HEK293 (cell line): Measurements from ENCODE around the gene LRRC59.

ENCODE experiments used
- CTCF ChIA-PET: fragments of 350-600 bp; formaldehyde crosslinking; extraction: SDS; loops from one replicate; lab custom pipeline; 2021; ENCODE audit warnings: antibody characterized with exemption; lab: Yijun Ruan, JAX
- POLR2A ChIA-PET: fragments of 300-600 bp; formaldehyde crosslinking; extraction: SDS; loops from one replicate; lab custom pipeline; 2020; ENCODE audit warnings: antibody characterized with exemption, inconsistent platforms; lab: Yijun Ruan, JAX
- H3K27ac ChIP-seq: fragments of 200-500 bp; sonication (Bioruptor generic); 2 replicates; pipeline ENCODE4 v1.5.1; 2014; ENCODE audit warnings: low read depth, low read length, control low read depth, inconsistent platforms; ENCODE audit errors: extremely low read depth
- H3K36me3 ChIP-seq, 2 experiments: fragments of 200-500 bp in 1 of 2; sonication (Bioruptor generic) in 1 of 2; 1 replicate in 1 of 2; 2 replicates in 1 of 2; pipeline ENCODE4 v1.5.1; 2014 to 2017; ENCODE audit warnings: inconsistent platforms in 2 of 2, low read length in 2 of 2; ENCODE audit not compliant: control insufficient read depth in 2 of 2, insufficient read depth in 1 of 2
- H3K4me1 ChIP-seq: fragments of 200-500 bp; sonication (Bioruptor generic); 2 replicates; pipeline ENCODE4 v1.5.1; 2014; ENCODE audit warnings: mild to moderate bottlenecking, low read length, inconsistent platforms; ENCODE audit not compliant: control insufficient read depth, insufficient read depth
- H3K4me3 ChIP-seq: 2 replicates; pipeline ENCODE4 v1.5.1; 2011; ENCODE audit warnings: low read depth, mild to moderate bottlenecking, control low read depth, low read length, moderate library complexity
- H3K9me3 ChIP-seq: fragments of 200-500 bp; sonication (Bioruptor generic); 2 replicates; pipeline ENCODE4 v1.5.1; 2014; ENCODE audit warnings: low read depth, low read length, inconsistent platforms; ENCODE audit not compliant: control insufficient read depth, insufficient read depth
- KLF9 ChIP-seq: fragments of 450-650 bp; formaldehyde crosslinking; IDR thresholded peaks from 2 replicates; pipeline ENCODE4 v1.5.1; 2016; ENCODE audit warnings: missing biosample characterization, missing genetic modification characterization, low read depth
- MEIS1 ChIP-seq: sonication (generic); formaldehyde crosslinking; IDR thresholded peaks from 2 replicates; pipeline ENCODE4 v1.8.1; 2022; ENCODE audit warnings: missing genetic modification reagents, mild to moderate bottlenecking, borderline replicate concordance
- MZF1 ChIP-seq: fragments of 450-650 bp; formaldehyde crosslinking; IDR thresholded peaks from 2 replicates; pipeline ENCODE4 v1.5.1; 2017; ENCODE audit warnings: missing biosample characterization, missing genetic modification characterization, borderline replicate concordance
- SALL2 ChIP-seq: fragments of 450-650 bp; formaldehyde crosslinking; IDR thresholded peaks from 2 replicates; pipeline ENCODE4 v1.5.0; 2017; ENCODE audit warnings: missing biosample characterization, mild to moderate bottlenecking, missing genetic modification characterization, borderline replicate concordance
- SCRT1 ChIP-seq: fragments of 450-650 bp; formaldehyde crosslinking; IDR thresholded peaks from 2 replicates; pipeline ENCODE4 v1.5.1; 2016; ENCODE audit warnings: missing biosample characterization, missing genetic modification characterization, borderline replicate concordance
- SP3 ChIP-seq: fragments of 450-650 bp; formaldehyde crosslinking; IDR thresholded peaks from 2 replicates; pipeline ENCODE4 v1.5.1; 2016; ENCODE audit warnings: missing biosample characterization, missing genetic modification characterization
- ZNF132 ChIP-seq: fragments of 450-650 bp; formaldehyde crosslinking; IDR thresholded peaks from 2 replicates; pipeline ENCODE4 v1.5.1; 2017; ENCODE audit warnings: missing biosample characterization, missing genetic modification characterization, borderline replicate concordance
- ZNF302 ChIP-seq: fragments of 450-650 bp; formaldehyde crosslinking; IDR thresholded peaks from 2 replicates; pipeline ENCODE4 v1.5.1; 2016; ENCODE audit warnings: missing biosample characterization, missing genetic modification characterization, low read depth
- ZNF311 ChIP-seq: fragments of 450-650 bp; formaldehyde crosslinking; IDR thresholded peaks from 2 replicates; pipeline ENCODE4 v1.5.1; 2017; ENCODE audit warnings: missing biosample characterization, missing genetic modification characterization, borderline replicate concordance
- ZNF37A ChIP-seq: fragments of 450-650 bp; IDR thresholded peaks from 2 replicates; pipeline ENCODE4 v1.5.1; 2018; ENCODE audit warnings: missing biosample characterization, missing genetic modification characterization
- ZNF404 ChIP-seq: fragments of 450-650 bp; formaldehyde crosslinking; IDR thresholded peaks from 2 replicates; pipeline ENCODE4 v1.5.1; 2017; ENCODE audit warnings: missing biosample characterization, missing genetic modification characterization
- ZNF48 ChIP-seq: fragments of 450-650 bp; formaldehyde crosslinking; IDR thresholded peaks from 2 replicates; pipeline ENCODE4 v1.5.1; 2016; ENCODE audit warnings: missing biosample characterization, missing genetic modification characterization
- ZNF521 ChIP-seq: fragments of 450-650 bp; formaldehyde crosslinking; IDR thresholded peaks from 2 replicates; pipeline ENCODE4 v1.5.1; 2017; ENCODE audit warnings: missing biosample characterization, mild to moderate bottlenecking, missing genetic modification characterization
- ZNF629 ChIP-seq: fragments of 450-650 bp; formaldehyde crosslinking; IDR thresholded peaks from 2 replicates; pipeline ENCODE4 v1.5.1; 2017; ENCODE audit warnings: missing biosample characterization, missing genetic modification characterization
- ZNF768 ChIP-seq: fragments of 450-650 bp; formaldehyde crosslinking; IDR thresholded peaks from 2 replicates; pipeline ENCODE4 v1.5.1; 2018; ENCODE audit warnings: missing biosample characterization, mild to moderate bottlenecking, missing genetic modification characterization
- TF ChIP-seq, protein P1 (sequence below): fragments of 450-650 bp; formaldehyde crosslinking; IDR thresholded peaks from 2 replicates; pipeline ENCODE4 v1.5.1; 2016; ENCODE audit warnings: missing biosample characterization, missing genetic modification characterization, borderline replicate concordance
- TF ChIP-seq, protein P2 (sequence below): fragments of 450-650 bp; formaldehyde crosslinking; IDR thresholded peaks from 2 replicates; pipeline ENCODE4 v1.5.1; 2016; ENCODE audit warnings: missing biosample characterization, missing genetic modification characterization
- TF ChIP-seq, protein P3 (sequence below): fragments of 450-650 bp; formaldehyde crosslinking; IDR thresholded peaks from 2 replicates; pipeline ENCODE4 v1.5.1; 2016; ENCODE audit warnings: missing biosample characterization, missing genetic modification characterization, borderline replicate concordance
- TF ChIP-seq, protein P4 (sequence below): fragments of 450-650 bp; formaldehyde crosslinking; IDR thresholded peaks from 2 replicates; pipeline ENCODE4 v1.5.1; 2016; ENCODE audit warnings: missing biosample characterization, missing genetic modification characterization, borderline replicate concordance

Gene LRRC59

GRCh38 chr17:50354776-50355175 lies 42.5 kb downstream of the LRRC59 start (continued):
- TF ChIP-seq, protein P1, sequence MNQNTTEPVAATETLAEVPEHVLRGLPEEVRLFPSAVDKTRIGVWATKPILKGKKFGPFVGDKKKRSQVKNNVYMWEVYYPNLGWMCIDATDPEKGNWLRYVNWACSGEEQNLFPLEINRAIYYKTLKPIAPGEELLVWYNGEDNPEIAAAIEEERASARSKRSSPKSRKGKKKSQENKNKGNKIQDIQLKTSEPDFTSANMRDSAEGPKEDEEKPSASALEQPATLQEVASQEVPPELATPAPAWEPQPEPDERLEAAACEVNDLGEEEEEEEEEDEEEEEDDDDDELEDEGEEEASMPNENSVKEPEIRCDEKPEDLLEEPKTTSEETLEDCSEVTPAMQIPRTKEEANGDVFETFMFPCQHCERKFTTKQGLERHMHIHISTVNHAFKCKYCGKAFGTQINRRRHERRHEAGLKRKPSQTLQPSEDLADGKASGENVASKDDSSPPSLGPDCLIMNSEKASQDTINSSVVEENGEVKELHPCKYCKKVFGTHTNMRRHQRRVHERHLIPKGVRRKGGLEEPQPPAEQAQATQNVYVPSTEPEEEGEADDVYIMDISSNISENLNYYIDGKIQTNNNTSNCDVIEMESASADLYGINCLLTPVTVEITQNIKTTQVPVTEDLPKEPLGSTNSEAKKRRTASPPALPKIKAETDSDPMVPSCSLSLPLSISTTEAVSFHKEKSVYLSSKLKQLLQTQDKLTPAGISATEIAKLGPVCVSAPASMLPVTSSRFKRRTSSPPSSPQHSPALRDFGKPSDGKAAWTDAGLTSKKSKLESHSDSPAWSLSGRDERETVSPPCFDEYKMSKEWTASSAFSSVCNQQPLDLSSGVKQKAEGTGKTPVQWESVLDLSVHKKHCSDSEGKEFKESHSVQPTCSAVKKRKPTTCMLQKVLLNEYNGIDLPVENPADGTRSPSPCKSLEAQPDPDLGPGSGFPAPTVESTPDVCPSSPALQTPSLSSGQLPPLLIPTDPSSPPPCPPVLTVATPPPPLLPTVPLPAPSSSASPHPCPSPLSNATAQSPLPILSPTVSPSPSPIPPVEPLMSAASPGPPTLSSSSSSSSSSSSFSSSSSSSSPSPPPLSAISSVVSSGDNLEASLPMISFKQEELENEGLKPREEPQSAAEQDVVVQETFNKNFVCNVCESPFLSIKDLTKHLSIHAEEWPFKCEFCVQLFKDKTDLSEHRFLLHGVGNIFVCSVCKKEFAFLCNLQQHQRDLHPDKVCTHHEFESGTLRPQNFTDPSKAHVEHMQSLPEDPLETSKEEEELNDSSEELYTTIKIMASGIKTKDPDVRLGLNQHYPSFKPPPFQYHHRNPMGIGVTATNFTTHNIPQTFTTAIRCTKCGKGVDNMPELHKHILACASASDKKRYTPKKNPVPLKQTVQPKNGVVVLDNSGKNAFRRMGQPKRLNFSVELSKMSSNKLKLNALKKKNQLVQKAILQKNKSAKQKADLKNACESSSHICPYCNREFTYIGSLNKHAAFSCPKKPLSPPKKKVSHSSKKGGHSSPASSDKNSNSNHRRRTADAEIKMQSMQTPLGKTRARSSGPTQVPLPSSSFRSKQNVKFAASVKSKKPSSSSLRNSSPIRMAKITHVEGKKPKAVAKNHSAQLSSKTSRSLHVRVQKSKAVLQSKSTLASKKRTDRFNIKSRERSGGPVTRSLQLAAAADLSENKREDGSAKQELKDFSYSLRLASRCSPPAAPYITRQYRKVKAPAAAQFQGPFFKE, result no peak
- TF ChIP-seq KLF9, result no peak
- TF ChIP-seq ZNF404 (tag by site-specific recombination), result no peak
- no peak for TF ChIP-seq MZF1
- TF ChIP-seq ZNF302 (tag by site-specific recombination), result no peak
- TF ChIP-seq ZNF311 (tag by site-specific recombination), result no peak

DNA sequence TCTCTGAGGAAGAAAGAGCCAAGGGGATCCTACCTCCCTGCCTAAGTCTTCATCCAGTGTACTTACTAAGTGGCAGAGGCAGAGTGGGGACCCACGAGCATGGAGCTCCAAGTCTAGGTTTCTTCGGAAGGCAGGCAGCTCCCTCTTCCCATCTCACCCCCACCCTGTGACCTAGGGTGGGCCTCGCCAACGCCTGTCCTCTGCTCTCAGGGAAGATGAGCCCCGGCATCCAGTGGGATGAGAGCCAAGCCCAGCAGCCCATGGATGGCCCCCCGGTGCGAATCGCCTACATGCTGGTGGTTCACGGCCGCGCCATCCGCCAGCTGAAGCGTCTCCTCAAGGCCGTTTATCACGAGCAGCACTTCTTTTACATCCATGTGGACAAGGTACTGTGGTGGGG lies 43.1 kb downstream of the LRRC59 start:
- ChIA-PET POLR2A (interaction anchor here (1.0 kb wide), 1 partner anchor 12 kb away, joined by 5 read pairs; no protein-coding TSS in a partner anchor), CTCF (interaction anchor here (0.7 to 1.3 kb wide), 2 partner anchors 9 to 185 kb away, joined by 3 to 4 read pairs; no protein-coding TSS in a partner anchor)
- H3K9me3 ChIP-seq, result no peaks in the 10 kb centered on the region
- H3K36me3 ChIP-seq, result peaks cover 9 to 75% of the 10 kb centered on the region in 2 experiments; a peak in 2 of 3 replicates
- H3K4me1 ChIP-seq, result no peaks in the 10 kb centered on the region
- H3K4me3 ChIP-seq, result no peak overlapping the region
- H3K27ac ChIP-seq, result no peak overlapping the region
- no peak for TF ChIP-seq ZNF48
- no peak for TF ChIP-seq ZNF132
- TF ChIP-seq, protein P2, sequence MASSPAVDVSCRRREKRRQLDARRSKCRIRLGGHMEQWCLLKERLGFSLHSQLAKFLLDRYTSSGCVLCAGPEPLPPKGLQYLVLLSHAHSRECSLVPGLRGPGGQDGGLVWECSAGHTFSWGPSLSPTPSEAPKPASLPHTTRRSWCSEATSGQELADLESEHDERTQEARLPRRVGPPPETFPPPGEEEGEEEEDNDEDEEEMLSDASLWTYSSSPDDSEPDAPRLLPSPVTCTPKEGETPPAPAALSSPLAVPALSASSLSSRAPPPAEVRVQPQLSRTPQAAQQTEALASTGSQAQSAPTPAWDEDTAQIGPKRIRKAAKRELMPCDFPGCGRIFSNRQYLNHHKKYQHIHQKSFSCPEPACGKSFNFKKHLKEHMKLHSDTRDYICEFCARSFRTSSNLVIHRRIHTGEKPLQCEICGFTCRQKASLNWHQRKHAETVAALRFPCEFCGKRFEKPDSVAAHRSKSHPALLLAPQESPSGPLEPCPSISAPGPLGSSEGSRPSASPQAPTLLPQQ (tag by site-specific recombination), result no peak
- TF ChIP-seq ZNF629 (tag by site-specific recombination), result no peak
- TF ChIP-seq, all 188 proteins: peak for 0

- Histone ChIP-seq H3K9me3 (no peaks in the 10 kb centered on the region), H3K4me3 (no peak overlapping the region), H3K27ac (no peak overlapping the region), H3K36me3 (peaks cover 5 to 75% of the 10 kb centered on the region in 2 experiments; a peak in 2 of 3 replicates), H3K4me1 (no peaks in the 10 kb centered on the region)
- CTCF ChIA-PET, result interaction anchor here (1.3 kb wide), 1 partner anchor 9 kb away, joined by 4 read pairs; no protein-coding TSS in a partner anchor
- POLR2A ChIA-PET, result interaction anchor here (1.0 kb wide), 1 partner anchor 12 kb away, joined by 5 read pairs; no protein-coding TSS in a partner anchor
- TF ChIP-seq SP3 (tag by site-specific recombination) (no peak), ZNF521 (no peak), ZNF768 (tag by site-specific recombination) (no peak), SALL2 (tag by site-specific recombination) (no peak), MEIS1 (CRISPR knock-in tag) (no peak), SCRT1 (tag by site-specific recombination) (no peak), ZNF37A (tag by site-specific recombination) (no peak)
- TF ChIP-seq, protein P3, sequence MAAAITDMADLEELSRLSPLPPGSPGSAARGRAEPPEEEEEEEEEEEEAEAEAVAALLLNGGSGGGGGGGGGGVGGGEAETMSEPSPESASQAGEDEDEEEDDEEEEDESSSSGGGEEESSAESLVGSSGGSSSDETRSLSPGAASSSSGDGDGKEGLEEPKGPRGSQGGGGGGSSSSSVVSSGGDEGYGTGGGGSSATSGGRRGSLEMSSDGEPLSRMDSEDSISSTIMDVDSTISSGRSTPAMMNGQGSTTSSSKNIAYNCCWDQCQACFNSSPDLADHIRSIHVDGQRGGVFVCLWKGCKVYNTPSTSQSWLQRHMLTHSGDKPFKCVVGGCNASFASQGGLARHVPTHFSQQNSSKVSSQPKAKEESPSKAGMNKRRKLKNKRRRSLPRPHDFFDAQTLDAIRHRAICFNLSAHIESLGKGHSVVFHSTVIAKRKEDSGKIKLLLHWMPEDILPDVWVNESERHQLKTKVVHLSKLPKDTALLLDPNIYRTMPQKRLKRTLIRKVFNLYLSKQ (tag by site-specific recombination), result no peak
- TF ChIP-seq, protein P4, sequence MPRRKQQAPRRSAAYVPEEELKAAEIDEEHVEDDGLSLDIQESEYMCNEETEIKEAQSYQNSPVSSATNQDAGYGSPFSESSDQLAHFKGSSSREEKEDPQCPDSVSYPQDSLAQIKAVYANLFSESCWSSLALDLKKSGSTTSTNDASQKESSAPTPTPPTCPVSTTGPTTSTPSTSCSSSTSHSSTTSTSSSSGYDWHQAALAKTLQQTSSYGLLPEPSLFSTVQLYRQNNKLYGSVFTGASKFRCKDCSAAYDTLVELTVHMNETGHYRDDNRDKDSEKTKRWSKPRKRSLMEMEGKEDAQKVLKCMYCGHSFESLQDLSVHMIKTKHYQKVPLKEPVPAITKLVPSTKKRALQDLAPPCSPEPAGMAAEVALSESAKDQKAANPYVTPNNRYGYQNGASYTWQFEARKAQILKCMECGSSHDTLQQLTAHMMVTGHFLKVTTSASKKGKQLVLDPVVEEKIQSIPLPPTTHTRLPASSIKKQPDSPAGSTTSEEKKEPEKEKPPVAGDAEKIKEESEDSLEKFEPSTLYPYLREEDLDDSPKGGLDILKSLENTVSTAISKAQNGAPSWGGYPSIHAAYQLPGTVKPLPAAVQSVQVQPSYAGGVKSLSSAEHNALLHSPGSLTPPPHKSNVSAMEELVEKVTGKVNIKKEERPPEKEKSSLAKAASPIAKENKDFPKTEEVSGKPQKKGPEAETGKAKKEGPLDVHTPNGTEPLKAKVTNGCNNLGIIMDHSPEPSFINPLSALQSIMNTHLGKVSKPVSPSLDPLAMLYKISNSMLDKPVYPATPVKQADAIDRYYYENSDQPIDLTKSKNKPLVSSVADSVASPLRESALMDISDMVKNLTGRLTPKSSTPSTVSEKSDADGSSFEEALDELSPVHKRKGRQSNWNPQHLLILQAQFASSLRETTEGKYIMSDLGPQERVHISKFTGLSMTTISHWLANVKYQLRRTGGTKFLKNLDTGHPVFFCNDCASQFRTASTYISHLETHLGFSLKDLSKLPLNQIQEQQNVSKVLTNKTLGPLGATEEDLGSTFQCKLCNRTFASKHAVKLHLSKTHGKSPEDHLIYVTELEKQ (tag by site-specific recombination), result no peak
Measured at GRCh38 chr17:50353600-50354195, 43.6 kb downstream of the LRRC59 start.
